LNCaP clone FGC (cell line): ENCODE results near the gene ECHDC1.

Experiments
- DNase-seq: peaks from one replicate; pipeline ENCODE4 v3.0.0-alpha.2; 2011; ENCODE audit warnings: low read depth
- H3K4me3 ChIP-seq: 2 replicates; pipeline ENCODE4 v1.5.1; 2011; ENCODE audit warnings: mild to moderate bottlenecking, low read depth, low read length, control low read depth
- TF ChIP-seq, protein P1 (sequence below): IDR thresholded peaks from 2 replicates; pipeline ENCODE4 v1.5.1; 2012; ENCODE audit warnings: mild to moderate bottlenecking; ENCODE audit not compliant: control insufficient read depth, insufficient read depth; ENCODE audit errors: extremely low read depth

ECHDC1 gene

DNA sequence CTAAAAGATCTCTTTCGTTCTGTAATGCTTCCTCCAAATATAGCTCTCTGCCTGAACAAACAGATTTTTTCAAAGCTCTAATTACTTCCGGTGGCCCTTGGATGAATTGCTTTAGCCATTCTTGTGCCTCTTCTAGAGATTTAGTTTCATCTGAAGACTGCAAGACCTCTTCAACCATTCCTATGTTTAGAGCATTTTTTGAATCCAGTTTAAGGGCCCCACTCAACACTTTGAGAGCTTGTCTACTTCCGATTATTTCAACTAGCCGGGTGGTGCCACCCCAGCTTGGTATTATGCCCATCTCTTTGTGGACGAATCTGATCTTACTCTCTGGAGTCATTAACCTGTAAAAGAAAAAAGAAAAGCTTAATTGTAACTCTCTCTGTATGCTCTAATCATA, 53.5 kb downstream of the ECHDC1 start:
- no peak for DNase-seq
- no peak overlapping the region for H3K4me3 ChIP-seq
- TF ChIP-seq, protein P1, sequence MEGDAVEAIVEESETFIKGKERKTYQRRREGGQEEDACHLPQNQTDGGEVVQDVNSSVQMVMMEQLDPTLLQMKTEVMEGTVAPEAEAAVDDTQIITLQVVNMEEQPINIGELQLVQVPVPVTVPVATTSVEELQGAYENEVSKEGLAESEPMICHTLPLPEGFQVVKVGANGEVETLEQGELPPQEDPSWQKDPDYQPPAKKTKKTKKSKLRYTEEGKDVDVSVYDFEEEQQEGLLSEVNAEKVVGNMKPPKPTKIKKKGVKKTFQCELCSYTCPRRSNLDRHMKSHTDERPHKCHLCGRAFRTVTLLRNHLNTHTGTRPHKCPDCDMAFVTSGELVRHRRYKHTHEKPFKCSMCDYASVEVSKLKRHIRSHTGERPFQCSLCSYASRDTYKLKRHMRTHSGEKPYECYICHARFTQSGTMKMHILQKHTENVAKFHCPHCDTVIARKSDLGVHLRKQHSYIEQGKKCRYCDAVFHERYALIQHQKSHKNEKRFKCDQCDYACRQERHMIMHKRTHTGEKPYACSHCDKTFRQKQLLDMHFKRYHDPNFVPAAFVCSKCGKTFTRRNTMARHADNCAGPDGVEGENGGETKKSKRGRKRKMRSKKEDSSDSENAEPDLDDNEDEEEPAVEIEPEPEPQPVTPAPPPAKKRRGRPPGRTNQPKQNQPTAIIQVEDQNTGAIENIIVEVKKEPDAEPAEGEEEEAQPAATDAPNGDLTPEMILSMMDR, result no peak

DNA sequence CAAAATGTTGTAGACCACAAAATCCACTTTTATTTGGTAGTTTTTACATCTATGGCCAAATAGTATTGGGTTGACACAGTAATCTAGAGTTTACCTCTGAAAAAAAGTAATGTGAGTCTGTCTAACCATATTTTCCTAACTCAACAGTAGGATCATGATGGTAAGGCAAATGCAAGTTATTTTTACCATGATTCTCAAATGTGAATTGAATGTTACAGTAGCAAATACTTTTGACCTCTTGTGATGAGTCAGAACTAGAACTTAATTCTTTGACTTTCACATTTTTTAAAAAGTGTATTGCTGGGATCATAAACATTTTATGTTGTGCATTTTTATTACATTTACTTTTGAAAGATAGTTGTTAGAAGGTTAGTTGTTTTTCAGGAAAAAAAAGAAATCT, 54.7 kb downstream of the ECHDC1 start:
- no peak overlapping the region for H3K4me3 ChIP-seq
- no peak for DNase-seq
- TF ChIP-seq, protein P1, result no peak

DNA sequence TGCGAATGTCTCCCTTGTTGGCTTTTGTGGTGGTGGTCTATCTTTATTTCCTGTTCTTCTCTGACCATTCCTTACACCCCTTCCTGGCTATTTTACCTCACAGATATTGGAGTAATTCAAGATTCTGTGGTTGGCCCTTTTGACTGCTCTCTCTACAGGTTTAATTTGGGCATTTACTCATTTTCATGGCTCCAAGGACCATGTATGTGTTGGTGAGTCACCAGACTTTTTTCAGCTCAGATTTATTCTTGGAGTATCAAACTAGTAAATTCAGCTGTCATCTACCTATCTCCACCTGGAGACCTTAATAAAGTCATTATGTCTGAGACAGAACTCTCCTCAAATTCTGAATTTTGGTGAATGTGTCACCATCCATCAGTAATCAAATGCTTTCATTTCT, 61.2 kb downstream of the ECHDC1 start:
- no peak overlapping the region for H3K4me3 ChIP-seq
- no peak for DNase-seq
- TF ChIP-seq, protein P1, result no peak

DNA sequence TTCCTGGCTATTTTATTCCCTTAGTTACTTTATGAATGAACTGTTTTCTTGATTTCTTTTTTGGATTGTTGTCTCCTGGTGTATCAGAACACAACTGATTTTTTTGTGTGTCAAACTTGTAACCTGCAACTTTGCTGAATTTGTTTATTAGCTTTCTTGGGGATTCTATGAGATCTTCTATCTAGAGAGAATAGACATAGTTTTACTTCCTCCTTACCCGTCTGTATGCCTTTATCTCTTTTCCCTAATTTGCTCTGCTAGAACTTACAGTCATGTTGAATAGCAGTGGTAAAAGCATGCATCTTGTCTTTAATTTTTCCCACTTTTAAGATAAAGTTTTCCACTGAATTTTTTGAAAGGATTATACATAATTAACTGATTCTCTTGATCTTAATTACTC, 63.6 kb downstream of the ECHDC1 start:
- TF ChIP-seq, protein P1, result no peak
- no peak overlapping the region for H3K4me3 ChIP-seq
- no peak for DNase-seq

DNA sequence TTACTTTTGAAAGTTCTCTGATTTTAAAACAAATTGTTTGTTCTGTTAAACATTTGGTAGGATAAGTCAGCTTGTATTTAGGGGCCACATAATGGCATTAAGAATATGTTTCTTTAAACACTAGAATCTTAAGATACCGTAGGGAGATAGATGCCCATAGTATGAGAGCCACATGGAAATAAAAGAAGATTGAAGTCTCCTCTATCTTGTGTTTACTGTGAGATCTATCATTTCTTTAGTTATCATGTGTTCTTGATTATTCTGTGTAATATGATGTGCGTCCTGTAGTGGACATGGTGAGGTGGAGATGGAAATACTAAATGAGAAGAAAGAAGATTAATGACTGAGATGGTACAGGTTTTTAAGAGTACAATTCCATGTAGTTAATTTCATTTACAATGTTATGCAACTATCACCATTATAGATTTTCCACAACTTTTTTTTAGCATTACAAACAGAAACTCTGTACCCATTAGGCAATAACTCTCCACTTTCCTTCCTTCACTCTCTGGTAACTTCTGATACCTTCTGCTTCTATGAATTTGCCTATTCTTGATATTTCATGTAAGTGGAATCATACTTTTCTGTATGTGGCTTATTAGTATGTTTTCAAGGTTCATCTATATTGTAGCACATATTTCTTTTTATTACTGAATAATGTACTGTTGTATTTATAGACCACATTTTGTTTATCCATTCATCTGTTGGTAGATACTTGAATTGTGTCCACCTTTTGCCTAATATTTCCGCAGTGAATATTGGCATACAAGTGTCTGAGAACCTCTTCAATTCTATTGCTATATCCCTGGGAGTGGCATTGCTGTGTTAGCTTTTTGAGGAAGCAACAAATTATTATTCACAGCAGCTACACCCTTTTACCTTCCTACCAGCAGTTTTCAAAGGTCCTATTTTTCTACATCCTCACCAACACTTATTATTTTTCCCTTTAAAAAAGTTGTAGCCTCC, 65.2 kb downstream of the ECHDC1 start:
- TF ChIP-seq, protein P1, result no peak
- no peak for DNase-seq
- no peak overlapping the region for H3K4me3 ChIP-seq

DNA sequence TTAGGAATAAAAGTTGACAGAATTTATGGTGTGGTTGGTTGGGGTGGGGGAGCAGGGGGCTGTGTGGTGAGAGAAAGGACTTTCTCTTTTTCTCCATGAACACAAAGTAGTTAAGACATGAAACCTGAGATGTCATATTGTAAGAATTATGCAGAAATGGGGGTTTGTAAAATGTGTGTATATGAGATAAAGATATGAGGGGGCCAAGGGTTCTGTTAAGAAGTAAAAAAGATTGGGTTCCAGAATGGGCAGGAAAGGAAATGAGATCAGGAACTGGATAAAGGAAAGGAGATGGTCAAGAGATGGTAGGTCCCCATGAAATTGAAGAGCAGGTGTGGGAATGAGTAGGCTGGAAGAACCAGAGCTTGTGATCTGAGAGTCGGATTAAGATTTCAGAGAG, 67.1 kb downstream of the ECHDC1 start:
- TF ChIP-seq, protein P1, result no peak
- H3K4me3 ChIP-seq, result no peak overlapping the region
- DNase-seq, result no peak

DNA sequence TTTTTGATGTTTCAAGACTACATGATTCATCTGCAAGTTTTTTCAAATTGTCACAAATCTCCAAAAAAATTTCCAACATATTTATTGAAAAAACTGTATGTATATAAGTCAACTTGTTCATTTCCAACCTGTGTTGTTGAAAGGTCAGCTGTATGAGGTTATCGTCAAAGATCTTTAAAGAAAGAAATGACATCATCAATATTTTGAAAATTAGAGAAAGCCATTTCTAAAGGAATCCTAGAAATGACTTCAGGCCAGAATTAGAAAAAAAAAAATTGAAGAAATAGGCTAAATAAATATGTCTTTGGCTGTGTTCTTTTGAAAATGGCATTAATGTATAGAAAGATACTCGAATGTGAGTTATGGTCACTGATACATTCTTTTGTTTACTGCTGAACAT, 69.9 kb downstream of the ECHDC1 start:
- no peak overlapping the region for H3K4me3 ChIP-seq
- no peak for DNase-seq
- TF ChIP-seq, protein P1, result no peak
